ENCODE results near the gene DUOX1.

DNA sequence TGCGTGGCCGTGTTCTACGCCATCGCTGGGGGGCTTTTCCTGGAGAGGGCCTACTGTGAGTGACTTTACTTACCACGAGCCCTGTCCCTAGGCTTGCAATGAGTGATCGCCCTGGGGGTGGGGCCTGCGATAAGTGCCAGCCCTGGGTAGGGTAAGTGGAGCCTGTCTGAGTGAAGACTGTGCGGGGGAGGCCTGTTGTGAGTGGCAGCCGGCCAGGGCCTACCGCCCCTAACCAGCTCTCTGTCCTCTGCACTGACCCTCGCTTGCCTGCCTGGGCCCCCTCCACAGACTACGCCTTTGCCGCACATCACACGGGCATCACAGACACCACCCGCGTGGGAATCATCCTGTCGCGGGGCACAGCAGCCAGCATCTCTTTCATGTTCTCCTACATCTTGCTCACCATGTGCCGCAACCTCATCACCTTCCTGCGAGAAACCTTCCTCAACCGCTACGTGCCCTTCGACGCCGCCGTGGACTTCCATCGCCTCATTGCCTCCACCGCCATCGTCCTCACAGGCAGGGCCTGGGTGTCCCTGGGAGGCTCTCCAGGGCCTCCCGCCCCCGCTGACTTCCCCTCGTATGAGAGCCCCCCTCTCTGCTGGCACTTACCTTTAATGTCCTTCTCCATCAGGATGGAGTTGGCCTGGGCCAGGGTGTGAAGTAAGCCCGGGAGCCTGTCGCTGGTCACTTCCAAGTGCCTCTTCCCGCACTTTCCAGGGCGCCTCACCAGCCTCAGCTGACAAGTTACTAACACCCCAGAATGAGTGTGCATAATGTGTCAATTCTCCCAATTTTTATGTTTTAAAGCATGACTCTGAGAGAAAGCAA, 22.4 kb downstream of the DUOX1 start:
- TF ChIP-seq POLR2AphosphoS5 (IDR thresholded peaks at IDR 0.05; ENCODE audit: low read depth, low read length) (no peak), POLR2A (IDR thresholded peaks at IDR 0.05; ENCODE audit: low read depth, low read length) (no peak), TAF1 (IDR thresholded peaks at IDR 0.05; ENCODE audit: low read depth, low read length) (no peak), PAX5 (IDR thresholded peaks at IDR 0.05; ENCODE audit: insufficient read depth, low read length, severe bottlenecking) (no peak), POU2F2 (IDR thresholded peaks at IDR 0.05; ENCODE audit: low read depth, low read length) (no peak)

Data from GM12891 (cell line).